GM10847 (cell line): ENCODE measurements around the gene SIPA1L3.

Source experiments
- POLR2A ChIP-seq: IDR thresholded peaks from 2 replicates; pipeline ENCODE4 v1.6.1; 2011; ENCODE audit not compliant: insufficient read length; ENCODE audit errors: extremely low read depth

Gene SIPA1L3

GRCh38 chr19:38030686-38031422 lies 123.8 kb downstream of the SIPA1L3 start:
- TF ChIP-seq POLR2A, result no peak

- no peak for TF ChIP-seq POLR2A
These were observed 124.4 kb downstream of the SIPA1L3 start for GRCh38 chr19:38031423-38031770.

GRCh38 chr19:38032151-38032550 lies 125.1 kb downstream of the SIPA1L3 start:
- TF ChIP-seq POLR2A, result no peak

- no peak for TF ChIP-seq POLR2A
These were observed 125.9 kb downstream of the SIPA1L3 start for GRCh38 chr19:38032951-38033350.

- no peak for TF ChIP-seq POLR2A
These were observed 126.9 kb downstream of the SIPA1L3 start for GRCh38 chr19:38033658-38034491.

- TF ChIP-seq POLR2A, result no peak
These were observed 127.5 kb downstream of the SIPA1L3 start for GRCh38 chr19:38034492-38034860.

GRCh38 chr19:38035515-38036495 lies 128.8 kb downstream of the SIPA1L3 start:
- no peak for TF ChIP-seq POLR2A

GRCh38 chr19:38036707-38037611 lies 130.0 kb downstream of the SIPA1L3 start:
- no peak for TF ChIP-seq POLR2A

GRCh38 chr19:38039966-38040365 lies 133.0 kb downstream of the SIPA1L3 start:
- no peak for TF ChIP-seq POLR2A

- no peak for TF ChIP-seq POLR2A
These were observed 135.1 kb downstream of the SIPA1L3 start for GRCh38 chr19:38042132-38042531.

GRCh38 chr19:38043649-38044144 lies 136.7 kb downstream of the SIPA1L3 start:
- no peak for TF ChIP-seq POLR2A

- no peak for TF ChIP-seq POLR2A
These were observed 137.5 kb downstream of the SIPA1L3 start for GRCh38 chr19:38044267-38045111.

- no peak for TF ChIP-seq POLR2A
These were observed 138.7 kb downstream of the SIPA1L3 start for GRCh38 chr19:38045554-38046253.
